ENCODE measurements around the gene KCNK3.

The KCNK3 gene

GRCh38 chr2:26770986-26771586 is 78.6 kb downstream of the KCNK3 start:
- peak; percentile 59 for TF ChIP-seq CTCF (IDR thresholded peaks at IDR 0.05; ENCODE audit: low read depth, low read length)
- peak; percentile 81 for DNase-seq

GRCh38 chr2:26772064-26773001 is 79.8 kb downstream of the KCNK3 start:
- no peaks in the 10 kb centered on the region for H3K27me3 ChIP-seq
- no peak overlapping the region for H3K4me3 ChIP-seq (ENCODE audit: low read depth, low read length)
- no peaks in the 10 kb centered on the region for H3K9me3 ChIP-seq
- no peak for DNase-seq
- H3K36me3 ChIP-seq = peaks cover 29% of the 10 kb centered on the region
- peaks cover 19% of the 10 kb centered on the region for H3K4me1 ChIP-seq
- TF ChIP-seq CTCF (IDR thresholded peaks at IDR 0.05; ENCODE audit: low read depth, low read length) = no peak

More at GRCh38 chr2:26770986-26771586, 78.6 kb downstream of the KCNK3 start:
- no peak overlapping the region for H3K4me3 ChIP-seq (ENCODE audit: low read depth, low read length)
- no peaks in the 10 kb centered on the region for H3K9me3 ChIP-seq
- H3K27me3 ChIP-seq = no peaks in the 10 kb centered on the region
- peaks cover 20% of the 10 kb centered on the region for H3K36me3 ChIP-seq
- peaks cover 19% of the 10 kb centered on the region for H3K4me1 ChIP-seq

- Histone ChIP-seq H3K4me3 (ENCODE audit: low read depth, low read length) (no peak overlapping the region), H3K36me3 (peaks cover 64% of the 10 kb centered on the region), H3K27me3 (no peaks in the 10 kb centered on the region), H3K9me3 (no peaks in the 10 kb centered on the region), H3K4me1 (peaks cover 12% of the 10 kb centered on the region)
- DNase-seq = no peak
- no peak for TF ChIP-seq CTCF (IDR thresholded peaks at IDR 0.05; ENCODE audit: low read depth, low read length)
These were observed 83.8 kb downstream of the KCNK3 start for GRCh38 chr2:26776195-26776800.

- no peaks in the 10 kb centered on the region for H3K9me3 ChIP-seq
- no peak for DNase-seq
- H3K4me1 ChIP-seq = no peaks in the 10 kb centered on the region; the same call in 1 of the 2 replicates
- H3K4me3 ChIP-seq (ENCODE audit: low read depth, low read length) = no peak overlapping the region
- no peaks in the 10 kb centered on the region for H3K27me3 ChIP-seq
- peaks cover 59% of the 10 kb centered on the region for H3K36me3 ChIP-seq
- no peak for TF ChIP-seq CTCF (IDR thresholded peaks at IDR 0.05; ENCODE audit: low read depth, low read length)
These were observed 85.6 kb downstream of the KCNK3 start for GRCh38 chr2:26778098-26778497.

GRCh38 chr2:26778507-26778906 is 86.0 kb downstream of the KCNK3 start:
- Histone ChIP-seq H3K27me3 (no peaks in the 10 kb centered on the region), H3K9me3 (no peaks in the 10 kb centered on the region), H3K4me1 (no peaks in the 10 kb centered on the region; the same call in 1 of the 2 replicates), H3K36me3 (peaks cover 59% of the 10 kb centered on the region), H3K4me3 (ENCODE audit: low read depth, low read length) (no peak overlapping the region)
- DNase-seq = no peak
- no peak for TF ChIP-seq CTCF (IDR thresholded peaks at IDR 0.05; ENCODE audit: low read depth, low read length)
